H7 (cell line): ENCODE measurements around the gene RPS6KL1. TPM values are rescaled to one million over a fixed set of nuclear protein-coding genes. Genes with fewer than 3 reads are reported as not detected.

ENCODE experiments used
- DNase-seq: peaks from one replicate; pipeline ENCODE4 v3.0.0; 2012
- H3K27me3 ChIP-seq: 2 replicates; pipeline ENCODE4 v1.6.0; 2011; ENCODE audit warnings: mild to moderate bottlenecking, low read length; ENCODE audit not compliant: control insufficient read depth, insufficient read depth
- H3K36me3 ChIP-seq: replicated peaks from 2 replicates; pipeline ENCODE4 v1.5.1; 2011; ENCODE audit warnings: low read length; ENCODE audit not compliant: control insufficient read depth, insufficient read depth
- H3K4me3 ChIP-seq: 2 replicates; pipeline ENCODE4 v1.5.1; 2011; ENCODE audit warnings: low read depth, mild to moderate bottlenecking, control low read depth, low read length, moderate library complexity; ENCODE audit not compliant: insufficient read depth
- total RNA-seq: library from RNA; depleted of rRNA; stranded (reverse); fragments of >200 nt; shearing (Covaris generic); gene quantifications from 2 replicates; pipeline ENCODE4 v1.2.3, GENCODE V29; 2014

RPS6KL1 gene
- total RNA-seq, 1 experiment from 2014 or later, result 12.4 TPM

DNA sequence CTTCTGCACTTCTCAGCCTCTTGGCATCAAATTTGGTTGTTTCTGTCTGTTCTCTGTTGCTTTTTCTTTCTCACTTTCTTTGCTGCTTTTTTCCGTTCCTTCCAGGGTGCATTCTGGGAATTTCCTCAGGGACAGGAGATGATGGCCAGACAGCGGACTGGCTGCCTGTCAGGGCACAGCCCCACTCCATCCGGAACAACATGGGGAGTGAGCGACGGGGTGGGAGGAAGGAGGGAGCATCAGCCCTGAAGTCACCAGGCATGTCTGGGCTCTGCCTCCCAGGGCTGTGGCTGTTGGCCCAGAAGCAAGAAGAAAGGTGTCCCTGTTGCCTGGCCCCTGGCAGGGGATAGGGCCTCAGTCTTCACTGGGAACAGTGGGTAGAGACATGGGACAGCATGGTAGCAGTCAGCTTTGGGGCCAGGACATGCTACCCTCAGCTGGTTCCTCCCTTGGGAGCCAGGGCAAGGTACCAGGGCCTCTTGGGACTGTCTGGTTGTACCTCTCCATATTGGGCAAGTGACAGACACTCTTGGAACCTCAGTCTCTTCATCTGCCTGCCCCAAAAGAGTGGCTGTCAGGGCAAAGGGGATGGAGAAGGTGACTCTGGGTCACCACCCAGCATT, 23.7 kb upstream of the RPS6KL1 start:
- DNase-seq, result no peak
- no peaks in the 10 kb centered on the region for H3K27me3 ChIP-seq
- H3K4me3 ChIP-seq, result no peak overlapping the region
- no peaks in the 10 kb centered on the region for H3K36me3 ChIP-seq

DNA sequence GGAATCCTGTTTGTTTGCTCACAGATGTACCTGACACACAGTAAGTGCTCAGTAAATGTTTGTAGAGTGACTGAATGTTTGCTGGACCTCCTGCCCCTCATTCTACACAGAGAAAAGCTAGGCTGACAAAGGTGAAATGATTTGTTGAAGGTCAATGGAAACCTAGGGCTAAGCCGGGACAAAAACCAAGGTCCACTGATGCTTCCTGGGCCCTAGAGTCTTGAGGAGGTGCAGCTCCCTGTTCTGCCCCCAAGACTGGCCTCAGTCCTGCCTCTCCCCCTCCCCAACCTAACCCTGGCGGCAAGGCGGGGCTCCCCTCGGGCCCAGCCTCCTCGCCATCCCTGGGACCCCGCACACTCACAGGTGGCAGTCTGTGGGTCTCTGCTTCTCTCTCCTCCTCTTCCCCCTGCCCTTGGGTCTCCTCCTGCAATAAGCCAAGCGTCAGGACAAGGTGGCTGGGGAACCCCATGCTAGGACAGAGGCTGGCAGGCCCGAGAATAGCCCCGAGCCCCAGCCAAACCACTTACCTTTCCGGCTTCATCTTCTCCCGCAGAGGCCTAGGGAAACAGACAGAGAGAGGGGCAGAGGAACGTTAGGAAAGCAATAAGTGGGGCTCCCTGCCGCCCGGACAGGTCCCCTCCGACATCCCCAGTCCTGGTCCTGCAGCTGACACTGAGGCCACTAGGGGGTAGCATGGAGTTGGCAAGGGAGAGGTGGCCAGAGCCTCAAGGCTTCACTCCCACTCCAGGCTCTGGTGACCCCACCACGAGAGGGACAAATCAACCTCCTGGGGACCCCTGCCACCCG, 23.0 kb upstream of the RPS6KL1 start:
- H3K4me3 ChIP-seq, result no peak overlapping the region
- DNase-seq, result peak; percentile 98
- no peaks in the 10 kb centered on the region for H3K27me3 ChIP-seq
- no peaks in the 10 kb centered on the region for H3K36me3 ChIP-seq

DNA sequence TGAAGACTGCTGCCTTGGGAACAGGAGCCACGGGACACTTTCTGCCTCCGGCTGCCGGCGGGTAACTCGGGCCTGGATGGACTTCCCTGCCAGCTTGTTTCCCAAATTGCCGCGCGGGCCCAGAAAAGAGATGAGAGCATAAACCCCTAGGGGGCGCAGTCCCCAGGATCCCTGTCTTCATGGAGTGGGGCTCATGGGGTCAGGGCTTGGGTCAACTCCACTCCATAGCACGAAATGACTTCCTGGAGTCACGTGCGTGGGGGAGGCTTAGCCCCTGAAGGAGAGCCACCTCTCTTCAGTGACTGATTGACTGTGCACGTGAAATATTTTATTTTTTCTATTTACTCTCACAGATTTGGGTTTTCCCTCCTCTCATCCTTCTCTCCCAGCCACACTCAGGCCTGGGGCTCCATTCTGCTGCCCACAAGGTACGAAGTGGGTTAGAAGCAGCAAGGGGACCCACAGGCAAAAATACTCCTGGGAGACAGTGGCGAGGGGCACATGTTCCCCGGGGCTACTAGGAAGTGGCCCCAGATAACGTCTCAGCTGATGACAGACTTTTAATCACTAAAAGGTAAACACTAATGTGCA, 22.3 kb upstream of the RPS6KL1 start:
- DNase-seq, result peak; percentile 94
- Histone ChIP-seq H3K36me3 (no peaks in the 10 kb centered on the region), H3K27me3 (no peaks in the 10 kb centered on the region), H3K4me3 (no peak overlapping the region)

- H3K36me3 ChIP-seq, result no peaks in the 10 kb centered on the region
- DNase-seq, result peak; percentile 66
- no peak overlapping the region for H3K4me3 ChIP-seq
- H3K27me3 ChIP-seq, result no peaks in the 10 kb centered on the region
Measured at GRCh38 chr14:74942608-74943007, 19.5 kb upstream of the RPS6KL1 start.

DNA sequence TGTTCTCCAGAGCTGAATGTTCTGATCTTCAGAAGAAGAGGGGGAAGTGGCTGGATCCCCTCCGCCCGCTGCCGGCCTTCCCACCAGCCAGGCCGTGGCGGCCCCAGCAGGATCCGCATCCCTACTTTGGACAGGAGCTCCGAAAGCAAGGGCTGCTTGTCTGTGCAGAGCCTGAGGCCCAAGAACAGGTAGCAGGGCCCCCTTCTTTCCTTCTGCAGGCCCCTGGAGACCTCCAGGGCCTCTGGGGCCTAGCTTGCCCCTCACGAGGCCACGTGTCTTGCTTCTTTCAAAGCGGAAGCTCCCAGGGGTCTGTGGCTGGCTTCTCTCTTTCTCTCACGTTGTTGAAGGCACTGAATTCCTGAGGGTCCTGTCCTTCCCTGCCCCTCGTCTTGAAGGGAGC, 19.1 kb upstream of the RPS6KL1 start:
- Histone ChIP-seq H3K36me3 (no peaks in the 10 kb centered on the region), H3K27me3 (no peaks in the 10 kb centered on the region), H3K4me3 (no peak overlapping the region)
- DNase-seq, result peak; percentile 56

DNA sequence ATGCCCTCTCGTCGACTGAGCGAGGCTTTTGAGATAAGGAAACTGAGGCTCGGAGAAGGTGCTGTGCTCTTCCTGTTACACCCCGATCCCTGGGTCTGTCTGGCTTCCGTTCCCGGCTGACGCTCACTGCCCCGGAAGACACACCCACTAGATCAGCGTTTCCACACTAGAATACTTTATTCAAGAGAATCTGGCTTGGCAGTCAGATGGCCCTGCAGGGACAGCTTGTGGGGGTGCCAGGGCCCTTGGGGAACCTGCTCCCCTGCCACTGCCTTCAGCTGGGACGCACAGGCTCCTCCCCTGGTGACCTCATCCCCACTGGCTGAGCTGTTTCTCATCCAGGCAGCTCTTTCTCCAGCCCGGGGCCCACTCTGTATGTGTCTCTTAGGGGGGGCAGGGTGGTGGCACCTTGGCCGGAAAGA, 18.6 kb upstream of the RPS6KL1 start:
- peak; percentile 63 for DNase-seq
- no peaks in the 10 kb centered on the region for H3K27me3 ChIP-seq
- H3K36me3 ChIP-seq, result no peaks in the 10 kb centered on the region
- no peak overlapping the region for H3K4me3 ChIP-seq

DNA sequence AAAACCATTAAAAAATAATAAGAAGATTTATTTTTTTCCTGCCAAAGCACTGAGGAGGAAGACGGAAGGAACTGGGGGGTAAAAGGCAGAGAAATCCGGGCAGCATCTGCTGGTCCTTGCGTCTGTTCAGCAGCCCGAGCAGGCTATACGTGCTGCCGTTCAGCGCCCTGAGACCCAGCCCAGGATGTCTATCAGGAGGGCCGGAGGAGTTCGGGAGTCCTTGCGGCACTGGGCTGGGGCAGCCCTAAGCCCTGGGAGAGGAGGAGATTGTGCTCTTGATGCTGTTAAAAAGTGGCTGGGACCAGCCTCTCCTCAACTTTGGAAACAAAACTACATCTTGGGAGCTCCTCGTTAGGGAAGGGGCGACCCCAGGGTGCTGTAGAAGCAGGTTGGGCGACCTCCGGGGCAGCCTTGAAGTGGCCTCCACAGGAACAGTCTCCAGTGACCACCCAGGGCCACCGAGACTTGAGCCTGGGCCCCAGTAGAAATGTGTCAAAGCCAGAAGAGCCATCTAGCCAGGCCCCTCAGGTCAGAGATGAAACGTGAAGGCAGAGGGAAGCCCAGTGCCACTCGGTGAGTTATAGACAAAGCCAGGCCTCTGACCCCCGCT, 18.0 kb upstream of the RPS6KL1 start:
- Histone ChIP-seq H3K36me3 (no peaks in the 10 kb centered on the region), H3K4me3 (no peak overlapping the region), H3K27me3 (no peaks in the 10 kb centered on the region)
- DNase-seq, result no peak

DNA sequence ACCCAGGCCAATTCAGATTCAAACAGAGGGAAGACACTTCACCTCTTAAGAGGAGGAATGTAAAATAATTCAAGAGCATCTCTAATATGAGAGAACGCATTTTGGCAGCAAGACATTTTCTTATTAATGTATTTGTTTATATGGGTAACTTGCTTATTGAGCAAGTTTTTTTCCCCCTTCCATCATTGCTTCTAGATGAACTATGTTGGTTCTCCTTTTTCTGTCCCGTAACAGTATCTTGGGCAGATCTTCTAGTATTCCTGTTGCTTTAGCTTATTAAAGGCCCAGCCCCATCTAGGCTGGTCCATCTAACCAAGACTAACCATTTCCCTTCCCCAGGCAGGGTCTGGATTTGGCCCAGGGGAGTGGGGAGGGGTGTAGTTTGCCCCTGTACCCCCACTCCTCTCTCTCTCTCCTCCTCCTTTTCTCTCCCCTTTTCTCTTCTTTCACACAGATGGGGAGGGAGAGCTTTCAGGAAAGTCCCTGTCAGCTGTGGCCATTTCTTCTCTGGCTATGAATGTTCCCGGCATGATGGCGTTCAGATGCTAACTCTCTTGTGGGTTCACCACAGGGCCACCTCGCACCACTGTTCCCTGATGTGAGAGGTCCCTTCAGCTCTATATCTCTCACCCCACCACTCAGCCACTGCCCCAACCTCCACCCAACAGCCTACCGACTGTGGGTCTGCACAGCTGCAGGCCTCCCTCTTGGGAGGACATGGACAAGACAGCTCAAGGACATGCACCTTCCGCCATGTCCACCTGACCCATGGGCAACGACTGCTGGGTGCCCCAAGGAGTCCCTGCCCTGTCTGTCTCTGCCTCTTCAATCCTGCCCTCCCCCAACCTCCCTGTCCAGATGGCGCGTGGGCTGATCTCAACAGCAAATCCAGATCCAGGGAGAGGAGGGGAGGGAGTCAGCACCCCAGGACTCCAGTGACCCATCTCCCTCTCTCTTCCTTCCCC, 15.8 kb upstream of the RPS6KL1 start:
- no peaks in the 10 kb centered on the region for H3K27me3 ChIP-seq
- DNase-seq, result no peak

DNA sequence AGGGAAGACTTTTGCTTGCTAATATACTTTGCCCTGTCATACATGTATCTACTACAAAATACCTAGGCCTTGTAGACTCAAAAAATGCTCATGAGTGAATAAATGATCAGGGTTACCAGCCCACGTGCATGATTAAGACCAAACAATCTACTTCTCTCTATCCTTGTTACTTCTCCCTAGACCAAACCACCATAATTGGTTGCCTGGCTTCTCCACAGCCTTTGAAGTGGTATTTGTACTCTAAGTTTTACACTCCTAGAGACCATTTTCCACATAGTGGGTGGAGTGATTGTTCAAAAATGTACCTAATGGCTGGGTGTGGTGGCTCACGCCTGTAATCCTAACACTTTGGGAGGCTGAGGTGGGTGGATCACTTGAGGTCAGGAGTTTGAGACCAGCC, 14.1 kb upstream of the RPS6KL1 start:
- no peaks in the 10 kb centered on the region for H3K27me3 ChIP-seq
- H3K36me3 ChIP-seq, result no peaks in the 10 kb centered on the region
- H3K4me3 ChIP-seq, result no peak overlapping the region
- no peak for DNase-seq

More for the DNA sequence above, 15.8 kb upstream of the RPS6KL1 start:
- H3K36me3 ChIP-seq, result no peaks in the 10 kb centered on the region
- H3K4me3 ChIP-seq, result no peak overlapping the region

DNA sequence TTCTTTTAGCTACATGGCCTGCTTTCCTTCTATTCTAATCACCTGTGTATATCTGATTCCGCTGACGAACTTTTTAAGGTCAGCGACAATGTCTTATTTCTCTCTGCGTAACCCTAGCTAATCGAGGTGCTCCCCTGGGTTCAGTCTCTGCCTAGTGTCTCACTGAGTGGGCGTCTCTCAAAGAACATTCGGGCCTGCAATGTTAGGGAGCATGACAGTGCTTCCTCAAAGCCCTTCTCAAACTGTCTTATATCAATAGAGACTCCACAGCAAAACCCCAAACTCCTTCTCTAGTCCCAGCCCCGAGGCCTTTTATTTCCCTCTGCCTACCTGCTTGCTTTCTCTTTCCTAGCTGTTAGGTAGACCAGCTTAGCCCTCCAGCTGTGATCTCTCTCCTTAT, 13.7 kb upstream of the RPS6KL1 start:
- H3K27me3 ChIP-seq, result no peaks in the 10 kb centered on the region
- no peak overlapping the region for H3K4me3 ChIP-seq
- no peak for DNase-seq
- H3K36me3 ChIP-seq, result no peaks in the 10 kb centered on the region

DNA sequence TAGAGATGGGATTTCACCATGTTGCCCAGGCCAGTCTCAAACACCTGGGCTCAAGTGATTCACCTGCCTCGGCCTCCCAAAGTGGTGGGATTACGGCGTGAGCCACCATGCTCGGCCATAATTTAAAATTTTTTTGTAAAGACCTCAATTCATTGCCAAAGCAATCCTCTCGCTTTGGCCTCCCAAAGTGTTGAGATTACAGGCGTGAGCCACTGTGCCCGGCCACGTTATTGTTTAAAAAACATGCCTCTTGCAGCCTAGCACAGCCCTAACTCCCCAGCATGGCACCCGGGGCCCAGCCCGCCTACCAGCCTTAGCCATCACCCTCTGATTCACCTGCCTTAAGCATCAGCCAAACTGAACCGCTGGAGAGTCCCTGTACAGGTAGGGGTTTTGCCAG, 13.1 kb upstream of the RPS6KL1 start:
- Histone ChIP-seq H3K36me3 (no peaks in the 10 kb centered on the region), H3K27me3 (no peaks in the 10 kb centered on the region), H3K4me3 (no peak overlapping the region)
- no peak for DNase-seq

DNA sequence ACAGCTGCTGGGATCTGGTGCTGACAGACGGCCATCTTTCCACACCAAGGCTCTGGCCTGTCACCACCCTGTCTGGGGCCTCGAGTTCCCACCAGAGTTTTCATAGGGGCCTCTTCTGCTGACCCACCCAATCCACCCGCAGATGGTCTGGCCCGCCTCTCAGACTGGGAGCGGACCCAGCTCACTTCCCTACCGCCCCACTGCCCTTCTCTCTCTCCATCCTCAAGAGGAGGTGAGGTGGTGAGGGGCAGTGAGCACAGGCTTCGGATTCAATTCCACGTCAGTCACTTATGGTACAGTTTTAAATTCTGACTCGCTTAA, 12.3 kb upstream of the RPS6KL1 start:
- Histone ChIP-seq H3K4me3 (no peak overlapping the region), H3K27me3 (no peaks in the 10 kb centered on the region), H3K36me3 (no peaks in the 10 kb centered on the region)
- DNase-seq, result no peak

GRCh38 chr14:74934476-74935359, 11.7 kb upstream of the RPS6KL1 start:
- Histone ChIP-seq H3K27me3 (no peaks in the 10 kb centered on the region), H3K36me3 (no peaks in the 10 kb centered on the region), H3K4me3 (no peak overlapping the region)
- peak; percentile 63 for DNase-seq
